HAP-1 (cell line): ENCODE data around the gene WDR27.
"Not testable (repeated sequence)": the region's sequence is repeated elsewhere in the genome, so short reads cannot be mapped to it uniquely, and the experiment has no call there.

ENCODE experiments used
- DNase-seq, 2 experiments: peaks; one replicate each; pipeline ENCODE4 v3.0.0-alpha.2; 2016 to 2020; ENCODE audit warnings: low spot score in 2 of 2
- H3K27me3 ChIP-seq: fragments of 250-450 bp; sonication (Bioruptor Pico); 2 replicates; pipeline ENCODE4 v1.5.1; 2020; ENCODE audit warnings: low read depth, mild to moderate bottlenecking, moderate library complexity
- H3K36me3 ChIP-seq: fragments of 250-450 bp; sonication (Bioruptor Pico); replicated peaks from 2 replicates; pipeline ENCODE4 v1.5.1; 2020; ENCODE audit warnings: mild to moderate bottlenecking
- H3K4me1 ChIP-seq: fragments of 250-450 bp; sonication (Bioruptor Pico); 2 replicates; pipeline ENCODE4 v1.5.1; 2020; ENCODE audit warnings: mild to moderate bottlenecking
- H3K4me3 ChIP-seq: fragments of 250-450 bp; sonication (Bioruptor Pico); 2 replicates; pipeline ENCODE4 v1.5.1; 2020; ENCODE audit warnings: mild to moderate bottlenecking, moderate library complexity
- H3K9me3 ChIP-seq: fragments of 250-450 bp; sonication (Bioruptor Pico); 2 replicates; pipeline ENCODE4 v1.5.1; 2020; ENCODE audit warnings: mild to moderate bottlenecking, moderate library complexity
- in situ Hi-C: fragments of 300-500 bp; cut with MboI; formaldehyde crosslinking; loops from 3 replicates; pipeline ENCODE4 v1.14.3; 2020; ENCODE audit warnings: low sequenced_read_pairs, inconsistent platforms, mixed read lengths

WDR27 gene

DNA sequence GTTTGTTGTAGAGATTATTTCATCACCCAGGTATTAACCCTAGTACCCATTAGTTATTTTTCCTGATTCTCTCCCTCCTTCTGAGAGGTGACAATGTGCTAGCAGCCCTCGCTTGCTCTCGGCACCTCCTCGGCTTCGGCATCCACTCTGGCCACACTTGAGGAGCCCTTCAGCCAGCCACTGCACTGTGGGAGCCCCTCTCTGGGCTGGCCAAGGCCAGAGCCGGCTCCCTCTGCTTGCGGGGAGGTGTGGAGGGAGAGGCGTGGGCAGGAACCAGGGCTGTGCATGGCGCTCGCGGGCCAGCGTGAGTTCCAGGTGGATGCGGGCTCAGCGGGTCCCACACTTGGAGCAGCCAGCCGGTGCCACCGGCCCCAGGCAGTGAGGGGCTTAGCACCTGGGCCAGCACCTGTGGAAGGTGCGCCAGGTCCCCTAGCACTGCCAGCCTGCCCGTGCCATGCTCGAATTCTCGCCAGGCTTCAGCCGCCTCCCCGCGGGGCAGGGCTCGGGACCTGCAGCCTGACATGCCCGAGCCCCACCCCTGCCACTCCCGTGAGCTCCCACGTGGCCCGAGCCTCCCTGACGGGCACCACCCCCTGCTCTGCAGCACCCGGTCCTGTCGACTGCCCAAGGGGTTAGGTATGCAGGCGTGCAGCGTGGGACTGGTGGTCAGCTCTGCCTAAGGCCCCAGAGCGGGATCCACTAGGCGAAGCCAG lies 221.9 kb downstream of the WDR27 start:
- Histone ChIP-seq H3K27me3 (no peaks in the 10 kb centered on the region), H3K9me3 (0 out of 2 replicates have a peak, but pooled peaks cover 3% of the 10 kb centered on the region), H3K36me3 (no peaks in the 10 kb centered on the region), H3K4me3 (no peak overlapping the region), H3K4me1 (no peaks in the 10 kb centered on the region)
- in situ Hi-C loops, result no loop called here
- no peak for DNase-seq

DNA sequence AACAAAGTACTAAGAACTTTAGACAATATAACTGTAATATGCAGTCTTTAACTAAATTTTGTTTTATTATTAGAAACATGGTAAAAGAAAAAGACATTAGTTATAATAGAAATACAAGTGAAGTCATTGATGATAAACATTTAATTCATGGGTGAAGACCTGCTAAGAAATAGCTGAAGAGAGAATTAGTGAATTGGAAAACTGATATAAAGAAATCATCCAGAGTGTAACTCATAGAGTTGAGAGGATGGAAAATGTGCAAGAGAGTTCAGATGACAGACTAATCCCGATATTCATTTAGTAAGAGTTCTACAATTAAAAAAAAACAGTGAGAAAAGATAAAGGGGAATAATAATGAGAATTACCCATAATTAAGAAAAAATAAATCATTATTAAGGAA lies 227.5 kb downstream of the WDR27 start:
- no peaks in the 10 kb centered on the region for H3K4me1 ChIP-seq
- H3K36me3 ChIP-seq, result no peaks in the 10 kb centered on the region
- H3K9me3 ChIP-seq, result no peaks in the 10 kb centered on the region
- no peaks in the 10 kb centered on the region for H3K27me3 ChIP-seq
- in situ Hi-C loops, result no loop called here
- DNase-seq, result no peak
- no peak overlapping the region for H3K4me3 ChIP-seq

DNA sequence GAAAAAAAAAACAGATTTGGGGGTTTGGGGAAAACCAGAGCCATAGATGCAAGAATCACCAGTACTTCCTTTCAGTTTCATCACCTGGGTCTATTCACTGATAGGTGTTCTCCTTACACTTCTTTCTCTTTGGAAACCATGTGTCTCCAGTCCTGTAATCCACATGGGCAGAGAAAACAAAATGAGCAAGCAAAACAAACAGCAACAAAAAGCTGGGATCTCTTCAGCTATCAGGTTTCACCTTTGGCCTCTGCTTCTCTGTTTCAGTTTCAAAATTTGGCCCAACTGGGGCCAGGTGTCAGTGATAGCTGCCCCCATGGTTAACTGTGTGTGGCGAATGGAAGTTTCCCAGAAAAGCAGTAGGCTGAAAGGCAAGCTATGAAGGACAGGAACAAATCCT lies 228.2 kb downstream of the WDR27 start:
- no peaks in the 10 kb centered on the region for H3K4me1 ChIP-seq
- H3K9me3 ChIP-seq, result no peaks in the 10 kb centered on the region
- H3K4me3 ChIP-seq, result no peak overlapping the region
- no peak for DNase-seq
- H3K36me3 ChIP-seq, result no peaks in the 10 kb centered on the region
- H3K27me3 ChIP-seq, result no peaks in the 10 kb centered on the region
- in situ Hi-C loops, result no loop called here

DNA sequence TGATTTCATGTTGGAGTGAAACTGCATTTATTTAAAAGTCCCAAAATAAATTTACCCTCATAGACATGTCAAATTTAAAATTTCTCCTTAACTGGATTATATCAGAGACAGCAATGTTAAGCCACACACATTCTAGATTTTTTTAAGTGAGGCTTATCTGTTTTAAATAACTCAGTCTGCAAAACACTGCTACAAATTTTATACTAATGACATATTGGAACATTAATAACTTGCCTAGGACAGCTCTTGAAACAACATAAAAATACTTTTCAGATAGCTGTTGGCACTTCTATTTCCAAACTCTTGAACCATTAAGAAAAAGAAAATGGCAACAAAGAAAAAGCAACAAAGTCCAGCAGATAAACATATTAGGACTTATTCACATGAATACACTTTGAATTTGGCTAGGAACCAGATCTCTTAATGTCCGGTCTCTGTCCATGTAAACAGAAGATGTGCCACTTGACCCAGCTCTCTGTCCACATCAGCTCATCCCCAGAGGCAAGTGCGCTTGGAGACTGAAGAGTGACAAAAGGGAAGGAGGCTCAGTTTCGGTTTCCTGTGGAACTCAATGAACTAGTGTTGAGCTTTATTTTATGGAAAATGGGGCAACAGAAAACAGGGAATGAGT lies 228.9 kb downstream of the WDR27 start:
- Histone ChIP-seq H3K27me3 (no peaks in the 10 kb centered on the region), H3K4me3 (no peak overlapping the region), H3K4me1 (no peaks in the 10 kb centered on the region), H3K9me3 (no peaks in the 10 kb centered on the region), H3K36me3 (no peaks in the 10 kb centered on the region)
- DNase-seq, result no peak
- in situ Hi-C loops, result no loop called here

DNA sequence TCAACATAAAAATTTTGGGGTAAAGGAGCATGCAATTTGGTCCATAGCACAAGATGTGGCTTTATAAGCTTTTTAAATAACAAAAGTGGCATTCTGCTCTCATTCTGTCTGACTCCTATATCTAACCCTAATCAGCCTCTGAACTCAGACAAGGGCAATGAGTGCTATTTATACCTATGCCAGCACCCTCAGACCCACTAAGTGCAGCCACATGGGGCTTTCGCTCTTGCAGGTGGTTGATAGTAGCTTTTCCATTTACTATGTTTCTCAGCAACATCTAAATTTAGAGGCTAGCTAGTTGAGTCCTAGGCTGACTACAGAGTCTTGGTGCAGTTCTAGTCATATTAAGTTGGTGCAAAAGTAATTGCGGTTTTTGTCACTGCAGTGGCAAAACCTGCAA lies 231.0 kb downstream of the WDR27 start:
- H3K4me1 ChIP-seq, result no peaks in the 10 kb centered on the region
- H3K36me3 ChIP-seq, result no peaks in the 10 kb centered on the region
- H3K4me3 ChIP-seq, result no peak overlapping the region
- no peak for DNase-seq
- H3K27me3 ChIP-seq, result no peaks in the 10 kb centered on the region
- no peaks in the 10 kb centered on the region for H3K9me3 ChIP-seq
- in situ Hi-C loops, result no loop called here

DNA sequence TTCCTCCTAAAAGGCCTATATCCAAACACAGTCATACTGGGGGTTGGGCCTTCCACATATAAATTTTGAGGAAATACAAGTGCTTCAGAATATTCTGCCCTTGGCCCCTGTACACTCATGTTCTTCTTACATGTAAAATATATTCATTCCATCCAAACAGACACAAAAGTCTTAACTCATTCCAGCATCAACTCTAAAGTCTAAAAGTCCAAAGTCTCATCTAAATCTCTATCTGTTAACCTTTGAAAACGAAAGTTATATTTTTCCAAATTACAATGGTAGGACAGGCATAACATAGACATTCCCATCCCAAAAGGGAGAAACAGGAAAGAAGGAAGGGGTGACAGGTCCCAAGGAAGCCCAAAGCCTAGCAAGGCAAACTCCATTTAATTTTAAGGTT lies 232.8 kb downstream of the WDR27 start:
- no peaks in the 10 kb centered on the region for H3K9me3 ChIP-seq
- H3K4me1 ChIP-seq, result no peaks in the 10 kb centered on the region
- in situ Hi-C loops, result no loop called here
- no peak for DNase-seq
- H3K4me3 ChIP-seq, result no peak overlapping the region
- H3K27me3 ChIP-seq, result no peaks in the 10 kb centered on the region
- H3K36me3 ChIP-seq, result no peaks in the 10 kb centered on the region

DNA sequence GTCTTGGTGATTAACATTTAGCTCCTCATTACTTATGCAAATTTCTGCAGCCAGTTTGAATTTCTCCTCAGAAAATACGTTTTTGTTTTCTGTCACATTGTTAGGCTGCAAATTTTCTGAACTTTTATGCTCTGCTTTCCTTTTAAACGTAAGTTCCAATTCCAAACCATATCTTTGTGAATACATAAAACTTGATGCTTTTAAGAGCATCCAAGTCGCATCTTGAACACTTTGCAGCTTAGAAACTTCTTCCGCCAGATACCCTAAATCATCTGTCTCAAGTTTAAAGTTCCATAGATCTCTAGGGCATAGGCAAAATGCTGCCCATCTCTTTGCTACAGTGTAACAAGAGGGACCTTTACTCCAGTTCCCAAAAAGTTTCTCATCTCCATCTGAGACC lies 234.1 kb downstream of the WDR27 start:
- H3K4me1 ChIP-seq, H3K9me3 ChIP-seq, H3K36me3 ChIP-seq, H3K4me3 ChIP-seq, H3K27me3 ChIP-seq, DNase-seq, in situ Hi-C loops: not testable (repeated sequence)

DNA sequence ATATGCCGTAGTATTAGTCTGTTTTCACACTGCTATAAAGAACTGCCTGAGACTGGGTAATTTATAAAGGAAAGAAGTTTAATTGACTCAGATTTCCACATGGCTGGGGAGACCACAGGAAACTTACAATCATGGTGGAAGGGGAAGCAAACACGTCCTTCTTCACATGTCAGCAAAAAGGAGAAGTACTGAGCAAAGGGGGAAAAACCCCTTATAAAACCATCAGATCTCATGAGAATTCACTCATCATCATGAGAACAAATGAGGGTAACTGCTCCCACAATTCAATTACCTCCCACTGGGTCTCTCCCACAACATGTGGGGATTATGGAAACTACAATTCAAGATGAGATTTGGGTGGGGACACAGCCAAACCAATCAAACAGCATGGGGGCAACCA lies 235.6 kb downstream of the WDR27 start:
- DNase-seq, in situ Hi-C loops, H3K9me3 ChIP-seq: not testable (repeated sequence)

DNA sequence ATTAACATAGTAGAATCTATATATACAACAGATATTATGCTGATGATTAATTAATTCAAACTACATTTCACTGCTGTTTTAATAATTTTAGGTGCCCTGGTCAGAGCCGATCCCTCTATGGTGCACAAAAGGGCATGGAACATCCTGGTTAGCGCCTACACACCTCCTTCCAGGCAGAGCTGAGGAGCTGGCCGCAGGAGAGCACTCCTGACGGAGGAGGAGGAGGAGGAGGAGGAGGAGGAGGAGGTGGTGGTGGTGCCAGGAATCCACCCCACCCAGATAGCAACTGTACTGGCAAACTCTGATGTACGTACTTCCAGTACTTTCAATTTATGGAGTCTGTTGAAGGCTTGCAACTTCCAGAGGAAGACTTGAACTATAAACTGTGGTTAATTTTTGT lies 244.1 kb downstream of the WDR27 start:
- H3K4me3 ChIP-seq, result no peak overlapping the region
- DNase-seq, result no peak
- no peaks in the 10 kb centered on the region for H3K27me3 ChIP-seq
- H3K9me3 ChIP-seq, result no peaks in the 10 kb centered on the region
- no peaks in the 10 kb centered on the region for H3K36me3 ChIP-seq
- no peaks in the 10 kb centered on the region for H3K4me1 ChIP-seq
- in situ Hi-C loops, result no loop called here

More for the DNA sequence above, 235.6 kb downstream of the WDR27 start:
- H3K4me1 ChIP-seq, H3K27me3 ChIP-seq, H3K4me3 ChIP-seq, H3K36me3 ChIP-seq: not testable (repeated sequence)

DNA sequence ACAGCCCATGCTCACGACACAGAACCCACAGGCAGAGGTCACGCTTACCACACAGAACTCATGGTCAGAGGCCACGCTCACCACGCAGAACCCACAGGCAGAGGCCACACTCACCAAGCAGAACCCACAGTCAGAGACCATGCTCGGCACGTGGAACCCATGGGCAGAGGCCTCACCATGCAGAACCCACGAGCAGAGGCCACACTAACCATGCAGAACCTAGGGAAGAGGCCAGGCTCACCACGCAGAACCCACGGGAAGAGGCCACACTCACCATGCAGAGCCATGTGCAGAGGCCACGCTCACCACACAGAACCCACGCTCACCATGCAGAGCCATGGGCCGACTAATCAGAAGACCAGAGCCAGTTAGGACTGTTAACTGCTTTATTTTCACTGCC lies 245.0 kb downstream of the WDR27 start:
- no peaks in the 10 kb centered on the region for H3K27me3 ChIP-seq
- no peak overlapping the region for H3K4me3 ChIP-seq
- no peaks in the 10 kb centered on the region for H3K4me1 ChIP-seq
- in situ Hi-C loops, result no loop called here
- no peaks in the 10 kb centered on the region for H3K9me3 ChIP-seq
- H3K36me3 ChIP-seq, result no peaks in the 10 kb centered on the region
- no peak for DNase-seq

DNA sequence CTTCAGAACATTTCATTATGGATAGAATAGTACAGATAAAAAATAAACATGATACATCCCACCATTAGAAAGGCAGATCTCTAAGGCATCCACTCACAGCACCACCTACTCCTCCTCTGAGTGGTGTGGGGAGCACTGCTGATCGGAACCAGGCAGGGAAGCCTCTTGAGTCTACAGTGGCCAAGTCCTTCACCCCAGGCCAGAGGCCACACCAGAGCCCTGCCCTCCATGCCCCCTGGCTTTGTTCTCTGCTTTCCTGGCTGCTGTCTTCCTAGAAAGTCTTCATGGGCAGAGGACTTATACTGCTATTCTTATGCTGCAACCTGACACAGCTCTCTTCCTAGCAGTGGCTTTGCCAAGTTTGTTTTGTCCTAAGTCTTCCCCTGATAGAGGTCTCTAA lies 246.4 kb downstream of the WDR27 start:
- Histone ChIP-seq H3K27me3 (no peaks in the 10 kb centered on the region), H3K9me3 (no peaks in the 10 kb centered on the region), H3K4me3 (no peak overlapping the region), H3K4me1 (no peaks in the 10 kb centered on the region), H3K36me3 (no peaks in the 10 kb centered on the region)
- in situ Hi-C loops, result no loop called here
- no peak for DNase-seq

DNA sequence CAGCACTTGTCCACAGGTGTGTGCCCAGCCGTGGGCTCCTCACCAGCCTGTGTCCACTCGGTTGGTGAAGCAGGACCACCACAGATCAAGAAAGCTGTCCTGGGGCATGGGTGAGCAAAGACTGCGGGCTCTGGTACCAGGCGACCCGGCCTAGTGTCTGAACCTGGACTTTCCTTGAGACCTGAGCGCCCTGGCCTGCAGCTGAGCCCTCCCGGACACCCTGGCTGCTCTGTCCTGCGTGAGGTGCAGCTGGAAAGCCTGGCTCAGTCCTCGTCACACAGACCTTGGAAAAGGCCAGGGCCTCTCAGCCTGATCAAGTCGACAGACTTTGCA lies 247.0 kb downstream of the WDR27 start:
- Histone ChIP-seq H3K9me3 (no peaks in the 10 kb centered on the region), H3K27me3 (no peaks in the 10 kb centered on the region), H3K4me1 (no peaks in the 10 kb centered on the region), H3K4me3 (no peak overlapping the region), H3K36me3 (no peaks in the 10 kb centered on the region)
- DNase-seq, result no peak
- in situ Hi-C loops, result no loop called here

DNA sequence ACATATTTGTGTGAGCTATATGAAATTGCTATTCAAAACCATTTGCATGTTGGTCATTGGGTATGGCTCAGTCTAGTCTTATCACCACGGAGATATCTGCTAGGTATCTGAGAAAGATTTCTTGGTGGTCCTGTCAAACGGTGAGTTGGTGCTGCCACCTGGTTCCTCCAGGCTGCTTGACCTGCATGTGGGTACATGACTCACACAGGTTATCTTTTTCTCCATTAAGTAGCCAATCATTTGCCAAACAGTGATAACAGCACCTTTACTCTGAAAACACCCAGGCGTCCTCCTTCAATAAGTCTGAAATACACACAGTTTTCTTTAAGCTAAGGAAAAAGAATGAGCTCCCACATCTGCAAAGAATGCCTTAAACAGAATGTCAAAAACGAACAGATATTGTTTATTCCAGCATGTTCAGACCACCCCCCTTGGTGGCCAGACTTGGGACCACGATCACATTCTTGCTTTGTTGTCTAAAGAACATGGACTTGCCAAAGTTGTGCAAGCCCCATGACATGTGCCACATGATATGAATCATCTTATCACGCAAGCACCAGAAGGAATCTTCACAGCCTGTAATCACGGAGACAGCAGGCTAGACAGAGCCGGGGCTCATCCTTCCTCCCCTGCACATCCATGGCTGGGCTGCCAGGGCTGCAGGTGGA lies 247.5 kb downstream of the WDR27 start:
- Histone ChIP-seq H3K36me3 (no peaks in the 10 kb centered on the region), H3K4me3 (no peak overlapping the region), H3K9me3 (no peaks in the 10 kb centered on the region), H3K4me1 (no peaks in the 10 kb centered on the region), H3K27me3 (no peaks in the 10 kb centered on the region)
- no peak for DNase-seq
- in situ Hi-C loops, result no loop called here

DNA sequence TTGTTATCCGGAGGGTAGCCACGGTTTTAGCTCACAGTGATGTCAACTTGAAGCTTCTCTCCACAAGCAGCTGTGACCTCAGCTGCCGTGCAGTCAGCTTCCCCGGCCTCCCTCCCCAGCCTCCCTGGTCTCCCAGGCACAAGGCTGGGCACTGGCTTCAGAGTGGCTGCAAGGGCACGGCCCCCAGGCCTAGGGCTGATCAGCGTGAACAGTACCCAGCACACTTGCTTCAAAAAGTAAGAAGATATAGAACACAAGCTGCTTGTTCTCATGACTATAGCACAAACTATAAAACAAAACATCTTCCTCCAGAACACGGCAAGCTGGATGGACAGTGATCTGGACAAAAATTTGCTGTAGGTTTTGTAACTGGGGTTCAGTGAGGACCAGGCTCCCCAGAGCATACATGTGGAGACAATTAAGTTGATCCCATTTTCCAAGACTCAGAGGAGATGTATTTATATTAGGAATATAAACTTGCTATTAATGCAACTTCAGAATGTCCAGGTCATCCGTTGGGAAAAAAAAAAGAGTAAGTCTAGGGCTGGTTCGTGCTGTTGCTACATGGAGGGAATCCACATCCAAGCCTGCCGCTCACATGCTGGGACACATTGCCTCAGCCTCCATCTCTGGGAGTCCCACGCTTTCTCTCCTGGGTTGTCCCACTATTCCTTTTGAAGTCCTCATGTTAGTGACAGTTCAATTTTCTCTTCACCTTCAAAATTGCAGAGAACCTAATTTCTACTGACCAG lies 248.8 kb downstream of the WDR27 start:
- Histone ChIP-seq H3K4me1 (no peaks in the 10 kb centered on the region), H3K27me3 (no peaks in the 10 kb centered on the region), H3K36me3 (no peaks in the 10 kb centered on the region), H3K9me3 (no peaks in the 10 kb centered on the region), H3K4me3 (no peak overlapping the region)
- in situ Hi-C loops, result no loop called here
- DNase-seq, result no peak
